ENCODE measurements around the gene KCNE4. TPM values are rescaled to one million over a fixed set of nuclear protein-coding genes. Genes with fewer than 3 reads are reported as not detected.

KCNE4 gene
- total and polyA plus RNA-seq, 9 of the 15 experiments (the other 6 are each of a cell fraction or from before 2014, with no cell fraction given), result not detected

GRCh38 chr2:223065107-223065506 is 13.1 kb downstream of the KCNE4 start:
- intact Hi-C loops (cut with micrococcal nuclease) (no loop called here), in situ Hi-C loops (cut with MboI) (no loop called here)
- no peak overlapping the region for H3K4me3 ChIP-seq
- DNase-seq (ENCODE audit: extremely low read depth in 1 of 4, low spot score in 3 of 4), result no peak
- H3K9ac ChIP-seq (ENCODE audit: insufficient read depth in 1 of 2, low read depth in 2 of 2, low read length in 2 of 2), result no peak overlapping the region
- no peak for FAIRE-seq
- no peaks in the 10 kb centered on the region for H3K36me3 ChIP-seq (ENCODE audit: control insufficient read depth, insufficient read depth, low read length)
- no peaks in the 10 kb centered on the region for H3K79me2 ChIP-seq (ENCODE audit: control insufficient read depth, insufficient read depth, low read length)
- no peak for TF ChIP-seq ZNF124 (CRISPR knock-in tag; IDR thresholded peaks at IDR 0.05)
- no peak for TF ChIP-seq HDAC6 (IDR thresholded peaks at IDR 0.05; ENCODE audit: low read depth, low read length)
- TF ChIP-seq ELF1 (tag; IDR thresholded peaks at IDR 0.05), result no peak
- TF ChIP-seq TAL1 (IDR thresholded peaks at IDR 0.05), result no peak
- TF ChIP-seq ZNF764 (CRISPR knock-in tag; IDR thresholded peaks at IDR 0.05; ENCODE audit: low read depth), result no peak
- no peak for TF ChIP-seq ZNF324 (CRISPR knock-in tag; IDR thresholded peaks at IDR 0.05)
- no peak for TF ChIP-seq ETS2 (tag; IDR thresholded peaks at IDR 0.05; ENCODE audit: borderline replicate concordance, poor library complexity, severe bottlenecking)
- no peak for TF ChIP-seq PCBP1 (IDR thresholded peaks at IDR 0.05; ENCODE audit: low read depth, low read length, poor library complexity, severe bottlenecking)
- TF ChIP-seq CEBPB (tag; IDR thresholded peaks at IDR 0.05), result no peak
- TF ChIP-seq ASH1L (IDR thresholded peaks at IDR 0.05; ENCODE audit: borderline replicate concordance, low read depth, partially characterized antibody), result no peak
- no peak for TF ChIP-seq ZNF76 (CRISPR knock-in tag; IDR thresholded peaks at IDR 0.05; ENCODE audit: borderline replicate concordance)
- no peak for TF ChIP-seq PURB (CRISPR knock-in tag; IDR thresholded peaks at IDR 0.05; ENCODE audit: low read depth)
- TF ChIP-seq ZNF197 (CRISPR knock-in tag; IDR thresholded peaks at IDR 0.05; ENCODE audit: low read depth), result no peak
- whole genome bisulfite sequencing (ENCODE audit: insufficient coverage, low coverage, missing lambda C conversion rate), result 39% methylated on average over 5 of the region's 5 CpGs
- ATAC-seq, result no peak
- ChIA-PET POLR2A (no interaction called here), CTCF (ENCODE audit: low intra/inter-chr PET ratio) (no interaction called here)
- H3K9me3 ChIP-seq (replicated peaks; ENCODE audit: control insufficient read depth, insufficient read depth, low read depth, low read length), result no peaks in the 10 kb centered on the region
- H3K27ac ChIP-seq (ENCODE audit: extremely low read depth, low read depth, low read length), result no peak overlapping the region
- no peaks in the 10 kb centered on the region for H4K20me1 ChIP-seq (replicated peaks; ENCODE audit: control insufficient read depth, insufficient read depth, low read length)
- BruUV-seq (replicated peaks), result no TSS peak
- H3K9me1 ChIP-seq (ENCODE audit: control insufficient read depth, insufficient read depth, low read length), result no peaks in the 10 kb centered on the region
- no peak overlapping the region for H3K4me2 ChIP-seq (ENCODE audit: insufficient read depth, low read length)
- H3K27me3 ChIP-seq (ENCODE audit: control insufficient read depth in 2 of 2, insufficient read depth in 2 of 2, low read length in 2 of 2), result no peaks in the 10 kb centered on the region
- H2AFZ ChIP-seq (ENCODE audit: low read depth, low read length), result peak overlapping the region; percentile 65; the same call in 1 of the 2 replicates
- no peaks in the 10 kb centered on the region; a peak in 1 of 5 replicates for H3K4me1 ChIP-seq (replicated peaks in 1 of 2; ENCODE audit: control insufficient read depth in 2 of 2, insufficient read depth in 2 of 2, low read length in 2 of 2)
